Activated T-helper 17 cell treated with anti-CD3 and anti-CD28 coated beads, Interleukin-2, amount 50 U/mL, for 72 hours (primary cell): ENCODE measurements around the gene SLC51A. TPM values are rescaled to one million over a fixed set of nuclear protein-coding genes. Genes with fewer than 3 reads are reported as not detected.
"Not testable (repeated sequence)": the region's sequence is repeated elsewhere in the genome, so short reads cannot be mapped to it uniquely, and the experiment has no call there.

ENCODE experiments used
- ATAC-seq: fragments of 150-1000 bp; cut with Tn5 transposase; replicated peaks from 2 replicates; pipeline ENCODE4 v1.10.0; 2021; ENCODE audit warnings: mild to moderate bottlenecking, moderate library complexity
- H3K27ac Mint-ChIP-seq: one replicate; pipeline ENCODE4 v1.8.0; 2022; ENCODE audit warnings: mixed read lengths
- H3K27me3 Mint-ChIP-seq: one replicate; pipeline ENCODE4 v1.8.0; 2022; ENCODE audit warnings: mixed read lengths
- H3K36me3 Mint-ChIP-seq: one replicate; pipeline ENCODE4 v1.8.0; 2022; ENCODE audit warnings: low read depth, mild to moderate bottlenecking, mixed read lengths
- H3K4me1 Mint-ChIP-seq: one replicate; pipeline ENCODE4 v1.8.0; 2022; ENCODE audit warnings: mixed read lengths
- H3K4me3 Mint-ChIP-seq: one replicate; pipeline ENCODE4 v1.8.0; 2022; ENCODE audit warnings: mild to moderate bottlenecking, mixed read lengths
- H3K9me3 Mint-ChIP-seq: one replicate; pipeline ENCODE4 v1.8.0; 2022; ENCODE audit warnings: mixed read lengths
- total RNA-seq, 2 donors: library from RNA; stranded (reverse); gene quantifications; one replicate each; pipeline ENCODE4 v1.2.3, GENCODE V29; 2022

Gene SLC51A
- total RNA-seq: not detected

DNA sequence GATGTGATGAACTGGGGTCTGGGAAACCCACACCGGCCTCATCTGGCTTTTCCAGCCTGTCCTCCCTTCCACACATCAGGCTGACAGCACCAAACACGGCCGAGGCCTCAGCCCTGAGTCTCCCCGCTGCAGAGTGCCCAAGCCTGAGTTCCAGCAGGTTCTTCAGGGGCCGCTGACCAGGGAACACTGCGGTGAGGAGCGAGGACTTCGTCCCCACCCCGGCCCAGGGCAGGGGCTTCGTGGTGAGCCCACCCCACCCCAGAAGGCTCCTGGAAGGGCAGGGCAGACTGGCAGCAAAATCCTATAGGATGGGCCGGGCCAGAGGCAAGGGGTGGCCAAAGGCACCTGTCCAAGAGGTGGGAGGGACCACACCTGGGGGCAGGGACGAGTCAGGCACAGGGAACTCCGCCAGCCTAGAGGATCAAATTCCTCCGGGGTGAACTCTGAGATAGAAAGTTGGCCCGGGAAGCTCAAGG is at the start of gene SLC51A:
Gene SLC51A, plus strand, starts transcription at position 446 of the 476 bp plus-strand sequence. CDS start 179 bp downstream, outside the sequence.
- Mint-ChIP-seq H3K9me3 (no peaks in the 10 kb centered on the region), H3K4me3 (peak within 1 kb of the TSS; percentile 80), H3K27me3 (no peaks in the 10 kb centered on the region), H3K4me1 (peaks cover 11% of the 10 kb centered on the region), H3K36me3 (no peaks in the 10 kb centered on the region), H3K27ac (peak within 1 kb of the TSS; percentile 78)
- ATAC-seq: no peak

- no peaks in the 10 kb centered on the region for H3K4me1 Mint-ChIP-seq
- H3K36me3 Mint-ChIP-seq: no peaks in the 10 kb centered on the region
- peak overlapping the region; percentile 66 for H3K27ac Mint-ChIP-seq
- no peaks in the 10 kb centered on the region for H3K9me3 Mint-ChIP-seq
- no peaks in the 10 kb centered on the region for H3K27me3 Mint-ChIP-seq
- peak; percentile 98 for ATAC-seq
- peak overlapping the region; percentile 44 for H3K4me3 Mint-ChIP-seq
Observed at GRCh38 chr3:196166741-196167140, 49.6 kb upstream of the SLC51A start.

- Mint-ChIP-seq H3K9me3 (no peaks in the 10 kb centered on the region), H3K27me3 (no peaks in the 10 kb centered on the region), H3K27ac (no peak overlapping the region), H3K4me1 (no peaks in the 10 kb centered on the region), H3K4me3 (no peak overlapping the region), H3K36me3 (no peaks in the 10 kb centered on the region)
- no peak for ATAC-seq
Observed at GRCh38 chr3:196168808-196169391, 47.4 kb upstream of the SLC51A start.

DNA sequence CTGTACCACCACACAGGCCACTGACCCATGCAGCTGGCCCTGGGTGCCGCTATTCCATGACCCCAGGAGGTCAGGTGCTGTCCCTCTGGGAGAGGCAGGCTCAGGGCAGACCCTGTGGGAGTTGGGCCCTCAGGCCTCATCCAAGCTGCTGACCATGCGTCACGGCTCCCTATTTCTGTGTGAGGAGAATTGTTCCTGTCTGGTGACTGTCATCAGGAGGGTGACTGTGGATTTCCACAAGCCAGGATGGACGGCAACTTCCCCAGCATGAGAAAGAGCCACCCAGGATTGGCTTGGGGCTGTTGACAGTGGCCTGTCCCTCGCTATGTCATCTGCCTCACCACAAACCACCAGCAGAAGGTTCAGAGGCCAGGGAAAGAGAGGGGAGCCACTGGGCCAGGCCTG is 46.5 kb upstream of the SLC51A start:
- Mint-ChIP-seq H3K4me1 (no peaks in the 10 kb centered on the region), H3K27me3 (no peaks in the 10 kb centered on the region), H3K27ac (no peak overlapping the region), H3K4me3 (no peak overlapping the region), H3K36me3 (no peaks in the 10 kb centered on the region), H3K9me3 (no peaks in the 10 kb centered on the region)
- no peak for ATAC-seq

GRCh38 chr3:196170296-196170695 is 46.0 kb upstream of the SLC51A start:
- not testable (repeated sequence) for H3K4me3 Mint-ChIP-seq, H3K36me3 Mint-ChIP-seq, H3K27me3 Mint-ChIP-seq, ATAC-seq, H3K4me1 Mint-ChIP-seq, H3K9me3 Mint-ChIP-seq, H3K27ac Mint-ChIP-seq

DNA sequence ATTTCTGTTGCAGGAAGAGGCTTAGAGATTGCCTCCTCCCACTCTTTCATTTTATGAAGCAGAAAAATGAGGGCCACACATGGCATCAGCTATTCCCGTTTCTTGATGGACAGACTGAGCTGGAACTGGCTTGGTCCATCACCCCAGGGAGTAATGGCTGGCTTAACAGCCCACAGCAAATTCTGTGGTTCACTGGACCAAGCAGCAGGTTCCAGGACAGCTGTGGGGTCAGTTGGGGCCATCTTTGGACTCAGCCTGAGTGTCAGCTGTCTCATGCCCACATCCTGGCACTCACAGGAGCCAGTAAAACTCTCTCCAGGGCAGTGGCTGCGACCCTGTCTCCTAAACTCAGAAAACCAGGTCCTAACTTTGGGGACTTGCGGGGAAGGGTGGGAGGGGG is 41.7 kb upstream of the SLC51A start:
- H3K27ac Mint-ChIP-seq: peak overlapping the region; percentile 46
- no peaks in the 10 kb centered on the region for H3K36me3 Mint-ChIP-seq
- no peaks in the 10 kb centered on the region for H3K9me3 Mint-ChIP-seq
- peaks cover 9% of the 10 kb centered on the region for H3K4me1 Mint-ChIP-seq
- no peak overlapping the region for H3K4me3 Mint-ChIP-seq
- H3K27me3 Mint-ChIP-seq: no peaks in the 10 kb centered on the region
- no peak for ATAC-seq

- H3K9me3 Mint-ChIP-seq: no peaks in the 10 kb centered on the region
- H3K27ac Mint-ChIP-seq: no peak overlapping the region
- no peak overlapping the region for H3K4me3 Mint-ChIP-seq
- no peaks in the 10 kb centered on the region for H3K36me3 Mint-ChIP-seq
- H3K4me1 Mint-ChIP-seq: peaks cover 9% of the 10 kb centered on the region
- H3K27me3 Mint-ChIP-seq: no peaks in the 10 kb centered on the region
- ATAC-seq: no peak
Observed at GRCh38 chr3:196175116-196175625, 41.2 kb upstream of the SLC51A start.

DNA sequence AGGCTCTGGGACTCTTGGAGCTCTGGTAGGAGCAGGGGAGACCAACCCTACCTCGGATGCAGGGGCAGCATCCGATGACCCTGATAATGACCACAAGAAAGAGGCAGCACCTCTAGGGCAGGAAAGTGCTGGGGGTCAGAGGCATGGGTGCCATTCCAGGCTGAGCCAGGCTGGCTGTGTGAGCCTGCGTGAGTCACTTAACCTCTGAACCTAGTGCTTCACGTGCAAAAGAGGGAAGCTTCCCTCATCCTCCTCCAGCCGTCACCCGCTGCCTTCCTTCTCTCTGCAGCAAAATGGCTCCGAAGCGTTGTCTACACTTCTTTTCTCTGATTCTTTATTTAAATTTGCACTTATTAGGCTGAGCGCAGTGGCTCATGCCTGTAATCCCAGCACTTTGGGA is 40.6 kb upstream of the SLC51A start:
- no peaks in the 10 kb centered on the region for H3K9me3 Mint-ChIP-seq
- no peaks in the 10 kb centered on the region for H3K36me3 Mint-ChIP-seq
- no peaks in the 10 kb centered on the region for H3K27me3 Mint-ChIP-seq
- peaks cover 9% of the 10 kb centered on the region for H3K4me1 Mint-ChIP-seq
- no peak for ATAC-seq
- no peak overlapping the region for H3K27ac Mint-ChIP-seq
- no peak overlapping the region for H3K4me3 Mint-ChIP-seq

- H3K27me3 Mint-ChIP-seq: no peaks in the 10 kb centered on the region
- H3K4me3 Mint-ChIP-seq: no peak overlapping the region
- ATAC-seq: no peak
- H3K27ac Mint-ChIP-seq: no peak overlapping the region
- H3K4me1 Mint-ChIP-seq: peaks cover 15% of the 10 kb centered on the region
- H3K9me3 Mint-ChIP-seq: no peaks in the 10 kb centered on the region
- H3K36me3 Mint-ChIP-seq: no peaks in the 10 kb centered on the region
Observed at GRCh38 chr3:196177567-196177966, 38.8 kb upstream of the SLC51A start.

- Mint-ChIP-seq H3K9me3 (no peaks in the 10 kb centered on the region), H3K4me1 (peaks cover 15% of the 10 kb centered on the region), H3K27ac (no peak overlapping the region), H3K27me3 (no peaks in the 10 kb centered on the region), H3K4me3 (no peak overlapping the region), H3K36me3 (no peaks in the 10 kb centered on the region)
- no peak for ATAC-seq
Observed at GRCh38 chr3:196177967-196178366, 38.4 kb upstream of the SLC51A start.

- H3K36me3 Mint-ChIP-seq: no peaks in the 10 kb centered on the region
- no peak for ATAC-seq
- H3K27ac Mint-ChIP-seq: peak overlapping the region; percentile 93
- H3K4me3 Mint-ChIP-seq: peak overlapping the region; percentile 79
- H3K27me3 Mint-ChIP-seq: no peaks in the 10 kb centered on the region
- no peaks in the 10 kb centered on the region for H3K9me3 Mint-ChIP-seq
- peaks cover 19% of the 10 kb centered on the region for H3K4me1 Mint-ChIP-seq
Observed at GRCh38 chr3:196178993-196179379, 37.3 kb upstream of the SLC51A start.

DNA sequence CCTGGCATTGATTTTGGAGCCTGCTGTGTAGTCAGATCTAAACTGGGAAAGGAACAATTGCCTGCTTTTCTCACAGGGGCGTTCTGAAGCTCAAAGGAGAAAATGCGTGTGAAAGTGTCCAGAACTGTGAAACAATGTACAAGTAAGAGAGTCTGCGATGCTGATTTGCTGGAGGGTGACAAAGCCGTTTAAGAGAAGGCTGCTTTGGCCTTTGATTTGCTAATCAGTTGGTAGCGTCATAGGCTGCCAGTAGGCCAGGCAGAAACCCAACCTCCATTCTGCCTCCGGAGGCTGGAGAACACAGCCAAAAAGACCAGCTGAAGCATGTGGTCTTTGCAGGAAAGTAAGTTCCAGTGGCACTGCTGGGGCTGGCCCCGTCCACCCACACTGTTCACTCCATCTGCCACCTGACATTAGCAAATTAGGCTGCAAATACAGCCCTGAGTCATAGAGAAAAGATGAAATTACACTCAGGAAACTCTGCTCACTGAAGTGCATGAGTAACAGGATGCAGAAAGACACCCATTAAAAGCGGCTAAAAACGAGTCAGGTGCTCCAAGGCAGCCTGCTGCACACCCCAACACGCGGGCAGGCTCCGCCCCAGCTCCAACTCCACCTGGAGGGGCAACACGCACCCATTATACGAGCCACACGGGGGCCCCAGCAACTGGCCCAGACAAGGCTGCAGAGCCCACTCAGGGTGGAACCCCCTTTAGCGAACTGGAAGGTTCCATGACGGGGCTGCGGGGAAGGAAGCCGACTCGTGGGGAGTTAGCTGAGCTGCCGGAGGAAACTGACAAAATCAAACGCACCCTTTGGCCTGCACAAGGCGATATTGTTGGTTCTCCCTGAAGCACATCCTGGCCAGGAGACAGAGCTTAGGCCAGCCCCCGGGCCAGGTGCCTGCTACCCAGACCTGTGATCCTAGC is 36.7 kb upstream of the SLC51A start:
- no peaks in the 10 kb centered on the region for H3K36me3 Mint-ChIP-seq
- no peaks in the 10 kb centered on the region for H3K9me3 Mint-ChIP-seq
- peaks cover 19% of the 10 kb centered on the region for H3K4me1 Mint-ChIP-seq
- no peaks in the 10 kb centered on the region for H3K27me3 Mint-ChIP-seq
- H3K4me3 Mint-ChIP-seq: peak overlapping the region; percentile 79
- peak; percentile 71 for ATAC-seq
- H3K27ac Mint-ChIP-seq: peak overlapping the region; percentile 93

DNA sequence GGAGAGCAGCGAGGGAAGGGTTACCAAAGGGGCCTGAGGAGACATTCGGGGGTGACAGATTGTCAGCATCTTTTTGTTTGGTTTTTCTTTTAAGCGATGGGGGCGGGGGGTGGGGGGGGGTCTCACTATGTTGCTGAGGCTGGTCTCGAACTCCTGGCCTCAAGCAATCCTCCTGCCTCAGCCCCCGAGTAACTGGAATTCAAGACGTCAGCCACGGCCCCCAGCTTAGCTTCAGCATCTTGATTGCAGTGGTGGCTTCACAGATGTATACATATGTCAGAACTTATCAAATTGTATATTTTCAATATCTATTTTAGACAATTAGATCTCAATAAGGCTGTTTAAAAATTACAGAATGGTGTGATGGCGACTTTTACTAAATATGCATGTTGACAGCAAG is 36.0 kb upstream of the SLC51A start:
- Mint-ChIP-seq H3K36me3 (no peaks in the 10 kb centered on the region), H3K27ac (peak overlapping the region; percentile 93), H3K4me3 (peak overlapping the region; percentile 79), H3K27me3 (no peaks in the 10 kb centered on the region), H3K4me1 (peaks cover 19% of the 10 kb centered on the region), H3K9me3 (no peaks in the 10 kb centered on the region)
- no peak for ATAC-seq

DNA sequence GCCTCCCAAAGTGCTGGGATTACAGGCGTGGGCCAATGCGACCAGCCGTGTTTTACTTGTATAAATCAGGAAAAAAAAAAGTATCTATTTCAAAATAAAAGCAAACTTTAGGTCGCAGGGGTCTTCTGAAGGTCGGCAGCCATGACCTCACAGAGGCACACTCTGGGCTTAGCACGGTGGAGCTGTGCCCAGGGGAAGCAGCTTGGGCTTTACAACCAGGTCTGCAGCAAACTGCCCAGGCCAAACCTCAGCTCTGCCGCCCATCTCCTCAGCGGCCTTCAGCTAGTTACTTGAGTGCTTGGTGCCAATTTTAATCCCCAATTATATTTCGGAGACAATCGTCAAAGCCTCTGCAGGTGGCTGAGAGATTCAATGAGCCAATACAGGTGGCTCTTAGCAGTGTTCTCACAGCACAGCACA is 35.2 kb upstream of the SLC51A start:
- no peak for ATAC-seq
- Mint-ChIP-seq H3K36me3 (no peaks in the 10 kb centered on the region), H3K4me1 (peaks cover 19% of the 10 kb centered on the region), H3K27me3 (no peaks in the 10 kb centered on the region), H3K4me3 (peak overlapping the region; percentile 79), H3K27ac (peak overlapping the region; percentile 92), H3K9me3 (no peaks in the 10 kb centered on the region)

DNA sequence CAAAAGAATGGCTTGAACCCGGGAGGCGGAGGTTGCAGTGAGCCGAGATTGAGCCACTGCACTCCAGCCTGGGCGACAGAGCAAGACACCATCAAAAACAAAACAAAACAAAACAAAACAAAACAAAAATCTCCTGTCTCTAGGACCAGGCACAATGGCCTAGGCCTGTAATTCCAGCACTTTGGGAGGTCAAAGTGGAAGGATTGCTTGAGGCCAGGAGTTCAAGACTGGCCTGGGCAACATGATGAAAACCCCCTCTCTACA is 32.2 kb upstream of the SLC51A start:
- Mint-ChIP-seq H3K27ac (peak overlapping the region; percentile 92), H3K4me1 (peaks cover 15% of the 10 kb centered on the region), H3K4me3 (peak overlapping the region; percentile 79)
- not testable (repeated sequence) for ATAC-seq, H3K9me3 Mint-ChIP-seq, H3K27me3 Mint-ChIP-seq, H3K36me3 Mint-ChIP-seq
